ENCODE measurements around the gene RABGAP1L. TPM values are rescaled to one million over a fixed set of nuclear protein-coding genes. Genes with fewer than 3 reads are reported as not detected.

The RABGAP1L gene
- polyA plus RNA-seq, 1 donor (not counting 4 experiments of a cell fraction or from before 2014, with no cell fraction given): 24.2 TPM

DNA sequence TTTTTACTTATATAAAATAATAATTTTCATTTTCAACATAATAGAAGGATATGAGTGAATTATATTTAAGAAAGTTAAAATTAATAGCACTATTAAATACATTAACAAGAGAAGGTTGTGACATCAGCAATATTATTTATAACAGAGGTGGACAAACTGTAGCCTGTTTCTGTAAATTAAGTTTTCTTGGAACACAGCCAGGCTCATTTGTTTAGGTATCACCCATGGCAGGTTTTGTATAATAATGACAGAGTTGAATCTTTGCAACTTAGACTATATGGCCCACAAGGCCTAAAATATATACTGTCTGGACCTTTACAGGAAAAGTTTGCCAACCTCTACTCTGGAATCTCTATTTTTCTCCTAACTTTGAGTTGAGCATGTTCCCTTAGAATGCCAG is 797.7 kb downstream of the RABGAP1L start:
- Histone ChIP-seq H3K36me3 (ENCODE audit: control insufficient read depth in 2 of 2, extremely low read depth in 1 of 2, insufficient read depth in 2 of 2, low read length in 2 of 2) (peaks cover 0 to 2% of the 10 kb centered on the region in 2 experiments), H3K9ac (ENCODE audit: control insufficient read depth, extremely low read depth, insufficient read depth, low read length) (no peak overlapping the region), H3K79me2 (ENCODE audit: control insufficient read depth, insufficient read depth, low read length) (no peaks in the 10 kb centered on the region), H3K9me1 (ENCODE audit: control insufficient read depth, extremely low read depth, insufficient read depth, low read length) (no peaks in the 10 kb centered on the region), H3K4me1 (ENCODE audit: control insufficient read depth, extremely low read depth, insufficient read depth, low read length) (no peaks in the 10 kb centered on the region), H3K4me2 (ENCODE audit: control insufficient read depth, extremely low read depth, insufficient read depth, low read depth, low read length) (no peak overlapping the region), H3K4me3 (ENCODE audit: control insufficient read depth in 2 of 3, extremely low read depth in 1 of 3, insufficient read depth in 2 of 3, low read depth in 1 of 3, low read length in 3 of 3) (no peak overlapping the region), H3K27me3 (ENCODE audit: control insufficient read depth, extremely low read depth, insufficient read depth, low read length) (no peaks in the 10 kb centered on the region), H4K20me1 (ENCODE audit: control insufficient read depth, extremely low read depth, insufficient read depth, low read length) (no peaks in the 10 kb centered on the region), H2AFZ (ENCODE audit: control insufficient read depth, low read length) (no peak overlapping the region), H3K9me3 (ENCODE audit: control insufficient read depth, low read depth, low read length) (no peaks in the 10 kb centered on the region), H3K27ac (ENCODE audit: control insufficient read depth, insufficient read depth, low read length) (no peak overlapping the region)
- FAIRE-seq (no peak), DNase-seq (ENCODE audit: low read depth, low spot score) (no peak)
- dilution Hi-C loops (cut with MboI; ENCODE audit: extremely low pct_ligation_motif_present, low sequenced_read_pairs): no loop called here
- TF ChIP-seq, protein P1, sequence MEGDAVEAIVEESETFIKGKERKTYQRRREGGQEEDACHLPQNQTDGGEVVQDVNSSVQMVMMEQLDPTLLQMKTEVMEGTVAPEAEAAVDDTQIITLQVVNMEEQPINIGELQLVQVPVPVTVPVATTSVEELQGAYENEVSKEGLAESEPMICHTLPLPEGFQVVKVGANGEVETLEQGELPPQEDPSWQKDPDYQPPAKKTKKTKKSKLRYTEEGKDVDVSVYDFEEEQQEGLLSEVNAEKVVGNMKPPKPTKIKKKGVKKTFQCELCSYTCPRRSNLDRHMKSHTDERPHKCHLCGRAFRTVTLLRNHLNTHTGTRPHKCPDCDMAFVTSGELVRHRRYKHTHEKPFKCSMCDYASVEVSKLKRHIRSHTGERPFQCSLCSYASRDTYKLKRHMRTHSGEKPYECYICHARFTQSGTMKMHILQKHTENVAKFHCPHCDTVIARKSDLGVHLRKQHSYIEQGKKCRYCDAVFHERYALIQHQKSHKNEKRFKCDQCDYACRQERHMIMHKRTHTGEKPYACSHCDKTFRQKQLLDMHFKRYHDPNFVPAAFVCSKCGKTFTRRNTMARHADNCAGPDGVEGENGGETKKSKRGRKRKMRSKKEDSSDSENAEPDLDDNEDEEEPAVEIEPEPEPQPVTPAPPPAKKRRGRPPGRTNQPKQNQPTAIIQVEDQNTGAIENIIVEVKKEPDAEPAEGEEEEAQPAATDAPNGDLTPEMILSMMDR (optimal IDR thresholded peaks at IDR 0.05 in 1 of 3, IDR thresholded peaks at IDR 0.05 in 1 of 3, conservative IDR thresholded peaks at IDR 0.05 in 1 of 3; ENCODE audit: extremely low read depth in 1 of 3, insufficient read depth in 2 of 3, low read length in 3 of 3): no peak
- TF ChIP-seq EZH2 (IDR thresholded peaks at IDR 0.05; ENCODE audit: low read length): no peak

DNA sequence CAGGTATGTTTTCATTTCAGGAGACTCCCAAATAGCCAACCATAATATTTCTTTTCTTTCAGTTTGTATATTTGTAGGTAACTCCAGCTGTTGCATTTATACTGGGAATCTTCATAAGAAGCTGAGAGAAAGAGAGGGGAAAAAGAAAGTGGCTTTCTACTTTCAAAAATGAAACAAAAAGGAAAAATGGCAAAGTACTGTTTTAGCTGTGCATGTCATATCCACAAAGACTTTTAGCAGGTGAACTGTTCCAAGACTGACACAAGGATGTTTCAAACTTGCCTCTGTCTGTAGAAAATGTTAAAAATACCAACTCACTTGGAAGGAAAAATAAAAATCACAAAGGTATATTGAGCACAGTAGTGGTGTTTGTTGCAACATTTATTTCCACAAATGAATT is 798.5 kb downstream of the RABGAP1L start:
- Histone ChIP-seq H4K20me1 (ENCODE audit: control insufficient read depth, extremely low read depth, insufficient read depth, low read length) (no peaks in the 10 kb centered on the region), H3K9me3 (ENCODE audit: control insufficient read depth, low read depth, low read length) (no peaks in the 10 kb centered on the region), H3K4me2 (ENCODE audit: control insufficient read depth, extremely low read depth, insufficient read depth, low read depth, low read length) (no peak overlapping the region), H3K9ac (ENCODE audit: control insufficient read depth, extremely low read depth, insufficient read depth, low read length) (no peak overlapping the region), H2AFZ (ENCODE audit: control insufficient read depth, low read length) (no peak overlapping the region), H3K79me2 (ENCODE audit: control insufficient read depth, insufficient read depth, low read length) (no peaks in the 10 kb centered on the region), H3K9me1 (ENCODE audit: control insufficient read depth, extremely low read depth, insufficient read depth, low read length) (no peaks in the 10 kb centered on the region), H3K27ac (ENCODE audit: control insufficient read depth, insufficient read depth, low read length) (no peak overlapping the region), H3K27me3 (ENCODE audit: control insufficient read depth, extremely low read depth, insufficient read depth, low read length) (no peaks in the 10 kb centered on the region), H3K4me3 (ENCODE audit: control insufficient read depth in 2 of 3, extremely low read depth in 1 of 3, insufficient read depth in 2 of 3, low read depth in 1 of 3, low read length in 3 of 3) (no peak overlapping the region), H3K4me1 (ENCODE audit: control insufficient read depth, extremely low read depth, insufficient read depth, low read length) (no peaks in the 10 kb centered on the region), H3K36me3 (ENCODE audit: control insufficient read depth in 2 of 2, extremely low read depth in 1 of 2, insufficient read depth in 2 of 2, low read length in 2 of 2) (peaks cover 0 to 2% of the 10 kb centered on the region in 2 experiments)
- no peak for FAIRE-seq
- TF ChIP-seq EZH2 (IDR thresholded peaks at IDR 0.05; ENCODE audit: low read length): no peak
- TF ChIP-seq, protein P1 (optimal IDR thresholded peaks at IDR 0.05 in 1 of 3, IDR thresholded peaks at IDR 0.05 in 1 of 3, conservative IDR thresholded peaks at IDR 0.05 in 1 of 3; ENCODE audit: extremely low read depth in 1 of 3, insufficient read depth in 2 of 3, low read length in 3 of 3): no peak
- dilution Hi-C loops (cut with MboI; ENCODE audit: extremely low pct_ligation_motif_present, low sequenced_read_pairs): no loop called here
- no peak for DNase-seq (ENCODE audit: low read depth, low spot score)

Data from keratinocyte (primary cell).